GM19455 (cell line): ENCODE measurements around the gene MFGE8.

ENCODE experiments used
- ATAC-seq: cut with Tn5 transposase; IDR thresholded peaks from one replicate; pipeline ENCODE4 v1.9.1; 2021; ENCODE audit not compliant: unreplicated experiment

The MFGE8 gene

GRCh38 chr15:88874684-88875083, 38.5 kb downstream of the MFGE8 start:
- no peak for ATAC-seq

- ATAC-seq, result no peak
These were observed 38.9 kb downstream of the MFGE8 start for GRCh38 chr15:88874275-88874674.

GRCh38 chr15:88873786-88874185, 39.4 kb downstream of the MFGE8 start:
- no peak for ATAC-seq

GRCh38 chr15:88872706-88873105, 40.5 kb downstream of the MFGE8 start:
- no peak for ATAC-seq

- ATAC-seq, result no peak
These were observed 41.1 kb downstream of the MFGE8 start for GRCh38 chr15:88872106-88872505.

GRCh38 chr15:88871313-88871712, 41.9 kb downstream of the MFGE8 start:
- no peak for ATAC-seq

- ATAC-seq, result no peak
These were observed 46.8 kb downstream of the MFGE8 start for GRCh38 chr15:88866295-88866881.

GRCh38 chr15:88865498-88866099, 47.6 kb downstream of the MFGE8 start:
- ATAC-seq, result no peak

- no peak for ATAC-seq
These were observed 48.2 kb downstream of the MFGE8 start for GRCh38 chr15:88864861-88865497.

- ATAC-seq, result no peak
These were observed 49.8 kb downstream of the MFGE8 start for GRCh38 chr15:88863412-88863811.

- no peak for ATAC-seq
These were observed 53.0 kb downstream of the MFGE8 start for GRCh38 chr15:88860212-88860611.

- no peak for ATAC-seq
These were observed 53.6 kb downstream of the MFGE8 start for GRCh38 chr15:88859550-88859949.

GRCh38 chr15:88858934-88859333, 54.2 kb downstream of the MFGE8 start:
- no peak for ATAC-seq

- no peak for ATAC-seq
These were observed 60.7 kb downstream of the MFGE8 start for GRCh38 chr15:88852476-88852875.

- no peak for ATAC-seq
These were observed 63.7 kb downstream of the MFGE8 start for GRCh38 chr15:88849376-88850072.
